Activated CD4-positive, alpha-beta memory T cell treated with anti-CD3 and anti-CD28 coated beads for 36 hours (primary cell): ENCODE measurements around the gene RBM6. TPM values are rescaled to one million over a fixed set of nuclear protein-coding genes. Genes with fewer than 3 reads are reported as not detected.
"Not testable (repeated sequence)": the region's sequence is repeated elsewhere in the genome, so short reads cannot be mapped to it uniquely, and the experiment has no call there.

Experiments used
- CTCF ChIA-PET: fragments of 350-600 bp; sonication (Branson Sonifier 250); formaldehyde crosslinking; loops from one replicate; lab custom pipeline; 2021; ENCODE audit warnings: antibody characterized with exemption, inconsistent platforms; lab: Charles Lee
- POLR2A ChIA-PET: fragments of 350-600 bp; sonication (Branson Sonifier 250); formaldehyde crosslinking; loops from one replicate; lab custom pipeline; 2021; ENCODE audit warnings: antibody characterized with exemption; lab: Charles Lee
- DNase-seq: peaks from one replicate; pipeline ENCODE4 v3.0.0-alpha.2; 2020
- H3K27ac Mint-ChIP-seq: one replicate; pipeline ENCODE4 v1.8.0; 2021; ENCODE audit warnings: mixed read lengths
- H3K27me3 Mint-ChIP-seq: one replicate; pipeline ENCODE4 v1.8.0; 2021; ENCODE audit warnings: mixed read lengths
- H3K36me3 Mint-ChIP-seq: one replicate; pipeline ENCODE4 v1.8.0; 2021; ENCODE audit warnings: mixed read lengths
- H3K4me1 Mint-ChIP-seq: one replicate; pipeline ENCODE4 v1.8.0; 2021; ENCODE audit warnings: low read depth, mixed read lengths
- H3K4me3 Mint-ChIP-seq: one replicate; pipeline ENCODE4 v1.8.0; 2021; ENCODE audit warnings: mild to moderate bottlenecking, mixed read lengths
- H3K9me3 Mint-ChIP-seq: one replicate; pipeline ENCODE4 v1.8.0; 2021; ENCODE audit warnings: mixed read lengths
- intact Hi-C: fragments of 100-400 bp; cut with micrococcal nuclease; formaldehyde crosslinking; loops from one replicate; pipeline ENCODE4 v1.15.1; 2023
- total RNA-seq, 2 experiments: library from RNA; stranded (reverse); gene quantifications; one replicate each; pipeline ENCODE4 v1.2.3, GENCODE V29; 2021

The RBM6 gene
- total RNA-seq, 2 experiments from 2014 or later = 73.5 to 83.7 TPM

- H3K27me3 Mint-ChIP-seq, H3K4me1 Mint-ChIP-seq, H3K9me3 Mint-ChIP-seq, H3K27ac Mint-ChIP-seq, intact Hi-C loops, H3K4me3 Mint-ChIP-seq, DNase-seq, H3K36me3 Mint-ChIP-seq, POLR2A ChIA-PET: not testable (repeated sequence)
- CTCF ChIA-PET = interaction anchor here (0.6 to 2.3 kb wide), 2 partner anchors 12 to 116 kb away, joined by 4 to 9 read pairs; partner anchors contain the start of gene MON1A
These were observed 22.0 kb upstream of the RBM6 start for GRCh38 chr3:49917806-49918590.

GRCh38 chr3:49924683-49925082 is 15.3 kb upstream of the RBM6 start:
- DNase-seq = no peak
- intact Hi-C loops = no loop called here
- H3K27me3 Mint-ChIP-seq = no peaks in the 10 kb centered on the region

GRCh38 chr3:49925485-49925884 is 14.5 kb upstream of the RBM6 start:
- intact Hi-C loops = no loop called here
- ChIA-PET POLR2A (no interaction called here), CTCF (interaction anchor here (1.1 kb wide), 1 partner anchor 86 kb away, joined by 4 read pairs; no protein-coding TSS in a partner anchor)
- DNase-seq = no peak
- Mint-ChIP-seq H3K27ac (no peak overlapping the region), H3K27me3 (no peaks in the 10 kb centered on the region), H3K9me3 (no peaks in the 10 kb centered on the region), H3K36me3 (peaks cover 3% of the 10 kb centered on the region), H3K4me3 (no peak overlapping the region), H3K4me1 (peaks cover 19% of the 10 kb centered on the region)

More at GRCh38 chr3:49924683-49925082, 15.3 kb upstream of the RBM6 start:
- H3K9me3 Mint-ChIP-seq = no peaks in the 10 kb centered on the region
- ChIA-PET POLR2A (no interaction called here), CTCF (interaction anchor here (1.1 kb wide), 1 partner anchor 86 kb away, joined by 4 read pairs; no protein-coding TSS in a partner anchor)
- H3K4me1 Mint-ChIP-seq = peaks cover 14% of the 10 kb centered on the region
- no peak overlapping the region for H3K27ac Mint-ChIP-seq
- H3K4me3 Mint-ChIP-seq = no peak overlapping the region
- H3K36me3 Mint-ChIP-seq = peaks cover 3% of the 10 kb centered on the region

- intact Hi-C loops = no loop called here
These were observed 13.7 kb upstream of the RBM6 start for GRCh38 chr3:49926117-49926728.

GRCh38 chr3:49927798-49928197 is 12.2 kb upstream of the RBM6 start:
- no peaks in the 10 kb centered on the region for H3K9me3 Mint-ChIP-seq
- no peak overlapping the region for H3K4me3 Mint-ChIP-seq
- peaks cover 21% of the 10 kb centered on the region for H3K4me1 Mint-ChIP-seq
- ChIA-PET CTCF (interaction anchor here (1.8 kb wide), 1 partner anchor 126 kb away, joined by 6 read pairs; no protein-coding TSS in a partner anchor), POLR2A (interaction anchor here (0.8 to 1.0 kb wide), 2 partner anchors 12 to 23 kb away, joined by 3 to 4 read pairs; partner anchors contain the start of gene RBM6)
- no peak for DNase-seq
- H3K36me3 Mint-ChIP-seq = peaks cover 3% of the 10 kb centered on the region
- no peaks in the 10 kb centered on the region for H3K27me3 Mint-ChIP-seq
- H3K27ac Mint-ChIP-seq = no peak overlapping the region
- intact Hi-C loops = loop anchor here (1.0 kb wide), 1 partner anchor 161 kb away; the partner anchor contains the start of gene RBM5

More at GRCh38 chr3:49926117-49926728, 13.7 kb upstream of the RBM6 start:
- ChIA-PET POLR2A (no interaction called here), CTCF (no interaction called here)
- no peak overlapping the region for H3K27ac Mint-ChIP-seq
- no peaks in the 10 kb centered on the region for H3K27me3 Mint-ChIP-seq
- no peaks in the 10 kb centered on the region for H3K9me3 Mint-ChIP-seq
- H3K4me3 Mint-ChIP-seq = no peak overlapping the region
- H3K4me1 Mint-ChIP-seq = peaks cover 21% of the 10 kb centered on the region
- no peak for DNase-seq
- peaks cover 3% of the 10 kb centered on the region for H3K36me3 Mint-ChIP-seq

GRCh38 chr3:49928481-49929017 is 11.4 kb upstream of the RBM6 start:
- Mint-ChIP-seq H3K9me3 (no peaks in the 10 kb centered on the region), H3K27me3 (no peaks in the 10 kb centered on the region), H3K4me3 (peak overlapping the region; percentile 79), H3K36me3 (peaks cover 3% of the 10 kb centered on the region), H3K4me1 (peaks cover 21% of the 10 kb centered on the region), H3K27ac (no peak overlapping the region)
- intact Hi-C loops = loop anchor here (1.0 kb wide), 2 partner anchors 12 to 160 kb away; partner anchors contain the start of genes RBM5 and RBM6
- CTCF ChIA-PET = interaction anchor here (1.3 to 2.3 kb wide), 4 partner anchors 12 to 127 kb away, joined by 3 to 18 read pairs (median 6); partner anchors contain the start of genes INKA1 and RBM6
- DNase-seq = no peak
- POLR2A ChIA-PET = interaction anchor here (1.0 to 2.8 kb wide), 2 partner anchors 11 to 12 kb away, joined by 3 to 28 read pairs; partner anchors contain the start of gene RBM6

- peak within 1 kb of the TSS; percentile 79 for H3K4me3 Mint-ChIP-seq
- no peaks in the 10 kb centered on the region for H3K9me3 Mint-ChIP-seq
- POLR2A ChIA-PET = interaction anchor here (2.8 kb wide), 1 partner anchor 11 kb away, joined by 28 read pairs; the partner anchor contains the start of gene RBM6
- intact Hi-C loops = loop anchor here (1.0 kb wide), 1 partner anchor 11 kb away; the partner anchor contains the start of gene RBM6
- no peaks in the 10 kb centered on the region for H3K36me3 Mint-ChIP-seq
- H3K27me3 Mint-ChIP-seq = no peaks in the 10 kb centered on the region
- H3K27ac Mint-ChIP-seq = peak within 1 kb of the TSS; percentile 80
- peaks cover 21% of the 10 kb centered on the region for H3K4me1 Mint-ChIP-seq
- CTCF ChIA-PET = interaction anchor here (0.6 to 2.3 kb wide), 9 partner anchors 9 to 582 kb away, joined by 3 to 18 read pairs (median 4); partner anchors contain the start of genes INKA1 and RBM6
- DNase-seq = peak; percentile 92
These were observed 10.4 kb upstream of the RBM6 start, which contains the start of gene MON1A for GRCh38 chr3:49929291-49930167. TSS of gene MON1A (minus strand) at chr3:49929811. CDS start at chr3:49913346, 16,465 bp downstream.

GRCh38 chr3:49930168-49930690 is 9.7 kb upstream of the RBM6 start:
- Mint-ChIP-seq H3K27me3 (no peaks in the 10 kb centered on the region), H3K4me3 (peak overlapping the region; percentile 79), H3K9me3 (no peaks in the 10 kb centered on the region), H3K27ac (peak overlapping the region; percentile 80), H3K36me3 (no peaks in the 10 kb centered on the region), H3K4me1 (peaks cover 19% of the 10 kb centered on the region)
- ChIA-PET POLR2A (interaction anchor here (1.0 to 2.8 kb wide), 2 partner anchors 10 to 159 kb away, joined by 3 to 28 read pairs; partner anchors contain the start of genes RBM5 and RBM6), CTCF (interaction anchor here (0.8 to 2.3 kb wide), 8 partner anchors 8 to 330 kb away, joined by 3 to 18 read pairs (median 4); partner anchors contain the start of genes INKA1 and RBM6)
- intact Hi-C loops = no loop called here
- DNase-seq = no peak

- POLR2A ChIA-PET = interaction anchor here (1.0 to 2.8 kb wide), 2 partner anchors 9 to 158 kb away, joined by 3 to 28 read pairs; partner anchors contain the start of genes RBM5 and RBM6
- H3K36me3 Mint-ChIP-seq = no peaks in the 10 kb centered on the region
- no peak overlapping the region for H3K4me3 Mint-ChIP-seq
- no peaks in the 10 kb centered on the region for H3K9me3 Mint-ChIP-seq
- no peaks in the 10 kb centered on the region for H3K27me3 Mint-ChIP-seq
- intact Hi-C loops = no loop called here
- H3K4me1 Mint-ChIP-seq = peaks cover 19% of the 10 kb centered on the region
- no peak overlapping the region for H3K27ac Mint-ChIP-seq
- no peak for DNase-seq
- CTCF ChIA-PET = interaction anchor here (1.2 to 2.3 kb wide), 3 partner anchors 127 to 329 kb away, joined by 3 to 7 read pairs (median 4); partner anchors contain the start of gene INKA1
These were observed 9.0 kb upstream of the RBM6 start for GRCh38 chr3:49930922-49931321.

- H3K9me3 Mint-ChIP-seq, DNase-seq, H3K36me3 Mint-ChIP-seq, H3K27ac Mint-ChIP-seq, H3K4me3 Mint-ChIP-seq, intact Hi-C loops, H3K27me3 Mint-ChIP-seq, POLR2A ChIA-PET: not testable (repeated sequence)
- H3K4me1 Mint-ChIP-seq = peaks cover 19% of the 10 kb centered on the region
- CTCF ChIA-PET = interaction anchor here (1.9 kb wide), 1 partner anchor 328 kb away, joined by 4 read pairs; no protein-coding TSS in a partner anchor
These were observed 7.7 kb upstream of the RBM6 start for GRCh38 chr3:49932281-49932680.
